Neural progenitor cell (in vitro differentiated cells): ENCODE results near the gene CEMIP2.

Experiments used
- EZH2 ChIP-seq: fragments of 200-600 bp; sonication (generic); IDR thresholded peaks from 2 replicates; pipeline ENCODE4 v1.6.1; 2017; ENCODE audit warnings: antibody characterized with exemption, mild to moderate bottlenecking, moderate library complexity
- EZH2phosphoT487 ChIP-seq: fragments of 200-600 bp; sonication (generic); IDR thresholded peaks from 2 replicates; pipeline ENCODE4 v1.6.1; 2017; ENCODE audit warnings: antibody characterized with exemption
- TF ChIP-seq, protein P1 (sequence below): fragments of 200-600 bp; sonication (generic); IDR thresholded peaks from 2 replicates; pipeline ENCODE4 v1.5.1; 2017; ENCODE audit warnings: antibody characterized with exemption, mild to moderate bottlenecking

DNA sequence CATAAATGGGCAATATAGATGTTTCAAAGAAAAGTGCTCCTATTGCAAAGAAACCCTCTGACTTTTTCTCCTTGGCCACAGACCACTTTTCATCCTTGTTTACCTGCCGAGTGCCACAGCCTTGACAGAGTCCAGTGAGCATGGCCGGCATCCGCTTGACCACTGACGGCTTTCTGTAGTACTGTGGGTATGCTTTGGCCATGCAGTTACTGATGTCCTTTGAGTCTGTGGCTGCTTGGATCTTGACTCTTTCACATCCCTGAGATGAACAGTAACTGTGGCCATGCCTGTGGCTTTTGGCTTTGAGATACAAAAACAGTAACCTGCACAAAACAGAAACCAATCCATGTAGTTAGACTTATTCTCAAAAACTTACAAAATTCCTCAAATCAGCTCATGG lies 70.4 kb downstream of the CEMIP2 start:
- TF ChIP-seq EZH2phosphoT487 (no peak), EZH2 (no peak)
- TF ChIP-seq, protein P1, sequence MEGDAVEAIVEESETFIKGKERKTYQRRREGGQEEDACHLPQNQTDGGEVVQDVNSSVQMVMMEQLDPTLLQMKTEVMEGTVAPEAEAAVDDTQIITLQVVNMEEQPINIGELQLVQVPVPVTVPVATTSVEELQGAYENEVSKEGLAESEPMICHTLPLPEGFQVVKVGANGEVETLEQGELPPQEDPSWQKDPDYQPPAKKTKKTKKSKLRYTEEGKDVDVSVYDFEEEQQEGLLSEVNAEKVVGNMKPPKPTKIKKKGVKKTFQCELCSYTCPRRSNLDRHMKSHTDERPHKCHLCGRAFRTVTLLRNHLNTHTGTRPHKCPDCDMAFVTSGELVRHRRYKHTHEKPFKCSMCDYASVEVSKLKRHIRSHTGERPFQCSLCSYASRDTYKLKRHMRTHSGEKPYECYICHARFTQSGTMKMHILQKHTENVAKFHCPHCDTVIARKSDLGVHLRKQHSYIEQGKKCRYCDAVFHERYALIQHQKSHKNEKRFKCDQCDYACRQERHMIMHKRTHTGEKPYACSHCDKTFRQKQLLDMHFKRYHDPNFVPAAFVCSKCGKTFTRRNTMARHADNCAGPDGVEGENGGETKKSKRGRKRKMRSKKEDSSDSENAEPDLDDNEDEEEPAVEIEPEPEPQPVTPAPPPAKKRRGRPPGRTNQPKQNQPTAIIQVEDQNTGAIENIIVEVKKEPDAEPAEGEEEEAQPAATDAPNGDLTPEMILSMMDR: no peak
